Thoracic aorta (tissue), 2 donors: ENCODE measurements around the gene PANK4. TPM values are rescaled to one million over a fixed set of nuclear protein-coding genes. Genes with fewer than 3 reads are reported as not detected.
"Not testable (repeated sequence)": the region's sequence is repeated elsewhere in the genome, so short reads cannot be mapped to it uniquely, and the experiment has no call there.

Experiments
- ATAC-seq: fragments of 150-250 bp; one replicate; pipeline ENCODE4 v1.8.0; 2017; ENCODE audit warnings: low read depth; ENCODE audit not compliant: insufficient number of reproducible peaks, low FRiP score
- DNase-seq: peaks from one replicate; pipeline ENCODE4 v3.0.0-alpha.2; 2020; ENCODE audit warnings: low spot score
- H3K27ac ChIP-seq, 2 donors: fragments of 200-600 bp; sonication (generic); 1 replicate in 1 of 2; 2 replicates in 1 of 2; pipeline ENCODE4 v1.5.1; 2016; ENCODE audit warnings: mild to moderate bottlenecking in 2 of 2, moderate library complexity in 2 of 2
- H3K27me3 ChIP-seq: fragments of 200-600 bp; sonication (generic); replicated peaks from 2 replicates; pipeline ENCODE4 v1.6.0; 2016; ENCODE audit warnings: mild to moderate bottlenecking; ENCODE audit not compliant: insufficient read depth
- H3K36me3 ChIP-seq: fragments of 200-600 bp; sonication (generic); one replicate; pipeline ENCODE4 v1.5.1; 2016
- H3K4me1 ChIP-seq, 2 donors: fragments of 200-600 bp; sonication (generic); 1 replicate in 1 of 2; 2 replicates in 1 of 2; pipeline versions ENCODE4 v1.5.1 to v1.6.0; 2016; ENCODE audit warnings: low read depth in 2 of 2, mild to moderate bottlenecking in 1 of 2; ENCODE audit not compliant: control insufficient read depth in 1 of 2
- H3K4me3 ChIP-seq: fragments of 200-600 bp; sonication (generic); 2 replicates; pipeline ENCODE4 v1.5.1; 2016; ENCODE audit warnings: mild to moderate bottlenecking
- H3K9me3 ChIP-seq: fragments of 200-600 bp; sonication (generic); 2 replicates; pipeline ENCODE4 v1.5.1; 2016
- total RNA-seq, 2 donors: library from RNA; depleted of rRNA; stranded (reverse); fragments of >200 nt; gene quantifications; one replicate each; pipeline versions ENCODE4 v1.1.0 to v1.2.3, GENCODE V29; 2016
- TF ChIP-seq, protein P1 (sequence below): fragments of 200-600 bp; sonication (generic); IDR thresholded peaks from one replicate; pipeline ENCODE4 v1.5.1; 2019; ENCODE audit warnings: antibody characterized with exemption

Gene PANK4
- total RNA-seq, 2 donors from 2014 or later: 27.1 to 32.0 TPM

DNA sequence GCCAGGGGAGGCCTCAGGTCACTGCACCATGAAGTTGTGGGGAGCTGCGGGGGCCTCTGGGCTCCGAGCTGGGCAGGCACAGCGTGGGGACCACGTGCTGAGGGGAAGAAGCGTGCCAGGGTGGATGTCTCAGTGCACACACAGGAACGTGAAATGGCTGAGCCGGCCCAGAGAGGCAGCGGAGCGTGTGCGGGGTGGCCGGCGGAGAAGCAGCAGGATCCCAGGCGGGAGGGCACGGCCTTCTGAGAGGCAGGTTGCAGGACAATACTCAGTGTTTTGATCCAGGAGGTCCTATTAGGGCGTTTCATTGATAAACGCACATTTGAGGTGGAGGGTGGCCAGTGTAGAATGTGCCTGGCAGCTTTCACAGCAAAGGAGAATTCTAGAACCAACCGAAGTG is 42.7 kb upstream of the PANK4 start:
- TF ChIP-seq, protein P1, sequence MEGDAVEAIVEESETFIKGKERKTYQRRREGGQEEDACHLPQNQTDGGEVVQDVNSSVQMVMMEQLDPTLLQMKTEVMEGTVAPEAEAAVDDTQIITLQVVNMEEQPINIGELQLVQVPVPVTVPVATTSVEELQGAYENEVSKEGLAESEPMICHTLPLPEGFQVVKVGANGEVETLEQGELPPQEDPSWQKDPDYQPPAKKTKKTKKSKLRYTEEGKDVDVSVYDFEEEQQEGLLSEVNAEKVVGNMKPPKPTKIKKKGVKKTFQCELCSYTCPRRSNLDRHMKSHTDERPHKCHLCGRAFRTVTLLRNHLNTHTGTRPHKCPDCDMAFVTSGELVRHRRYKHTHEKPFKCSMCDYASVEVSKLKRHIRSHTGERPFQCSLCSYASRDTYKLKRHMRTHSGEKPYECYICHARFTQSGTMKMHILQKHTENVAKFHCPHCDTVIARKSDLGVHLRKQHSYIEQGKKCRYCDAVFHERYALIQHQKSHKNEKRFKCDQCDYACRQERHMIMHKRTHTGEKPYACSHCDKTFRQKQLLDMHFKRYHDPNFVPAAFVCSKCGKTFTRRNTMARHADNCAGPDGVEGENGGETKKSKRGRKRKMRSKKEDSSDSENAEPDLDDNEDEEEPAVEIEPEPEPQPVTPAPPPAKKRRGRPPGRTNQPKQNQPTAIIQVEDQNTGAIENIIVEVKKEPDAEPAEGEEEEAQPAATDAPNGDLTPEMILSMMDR: no peak
- H3K9me3 ChIP-seq: peaks cover 5% of the 10 kb centered on the region
- ATAC-seq: no peak
- no peaks in the 10 kb centered on the region for H3K4me1 ChIP-seq
- H3K4me3 ChIP-seq: no peak overlapping the region
- no peaks in the 10 kb centered on the region for H3K27me3 ChIP-seq
- no peak overlapping the region for H3K27ac ChIP-seq
- no peak for DNase-seq
- H3K36me3 ChIP-seq: no peaks in the 10 kb centered on the region

DNA sequence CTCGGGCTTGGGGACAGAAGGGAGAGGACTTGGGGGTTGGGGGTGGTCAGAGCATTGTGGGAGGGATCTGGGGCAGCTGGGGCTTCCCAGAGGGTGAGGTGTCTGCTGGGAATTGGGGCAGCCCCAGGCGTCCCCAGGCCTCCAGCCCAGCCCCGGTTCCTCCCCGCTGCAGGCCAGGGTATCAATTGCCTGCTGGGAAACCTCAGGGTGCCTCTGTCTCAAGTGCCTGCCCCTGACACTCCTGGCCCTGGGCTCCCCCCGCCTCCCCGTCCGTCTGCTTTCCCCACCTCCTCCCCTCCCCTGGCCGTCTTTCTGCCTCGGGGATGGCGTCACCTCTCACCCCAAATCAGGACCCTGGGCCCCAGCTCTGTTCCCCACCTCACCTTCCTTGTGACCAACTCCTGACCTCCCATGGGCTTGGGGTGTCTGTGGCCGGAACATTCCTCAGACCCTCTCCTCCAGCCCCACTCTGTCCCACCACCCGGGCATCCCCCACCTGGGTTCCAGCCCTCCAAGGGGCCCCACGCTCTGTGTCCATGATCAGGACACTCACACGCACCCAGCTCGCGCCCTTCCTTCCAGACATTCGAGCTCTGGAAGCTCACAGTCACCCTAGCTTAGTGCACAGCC is 41.9 kb upstream of the PANK4 start:
- not testable (repeated sequence) for H3K27me3 ChIP-seq

DNA sequence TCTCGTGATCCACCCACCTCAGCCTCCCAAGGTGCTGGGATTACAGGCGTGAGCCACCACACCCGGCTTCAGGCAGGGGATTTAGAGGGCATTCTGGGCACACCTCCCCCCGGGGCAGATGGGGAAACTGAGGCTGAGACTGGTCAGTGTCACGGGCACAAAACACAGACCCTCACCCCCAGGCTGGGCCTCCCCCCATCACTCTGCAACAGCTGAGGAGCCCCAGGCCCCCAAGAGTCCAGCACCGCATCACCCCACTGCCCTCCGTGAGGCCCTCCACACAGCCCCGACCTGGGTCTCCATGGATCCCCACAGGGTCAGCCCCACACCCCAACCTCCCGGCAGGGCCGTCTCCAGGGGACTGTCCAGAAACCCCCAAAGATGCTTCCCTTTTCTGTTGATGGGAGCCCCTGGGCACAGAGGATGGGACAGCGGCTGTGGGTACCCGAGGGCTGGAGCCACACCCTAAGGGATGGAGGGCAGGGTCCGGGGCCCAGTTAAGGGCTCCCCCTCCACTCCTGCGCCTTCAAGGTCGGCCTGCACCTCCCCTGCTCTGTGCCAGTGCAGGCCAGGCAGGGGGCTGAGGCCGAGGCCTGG is 40.8 kb upstream of the PANK4 start:
- DNase-seq (no peak), ATAC-seq (no peak)
- TF ChIP-seq, protein P1: no peak
- H3K4me3 ChIP-seq: no peak overlapping the region
- no peaks in the 10 kb centered on the region for H3K27me3 ChIP-seq
- no peaks in the 10 kb centered on the region for H3K9me3 ChIP-seq
- no peak overlapping the region for H3K27ac ChIP-seq
- H3K36me3 ChIP-seq: no peaks in the 10 kb centered on the region
- H3K4me1 ChIP-seq: no peaks in the 10 kb centered on the region

More for the DNA sequence above, 41.9 kb upstream of the PANK4 start:
- ATAC-seq, H3K36me3 ChIP-seq, H3K4me3 ChIP-seq, H3K4me1 ChIP-seq, DNase-seq, H3K27ac ChIP-seq, H3K9me3 ChIP-seq: not testable (repeated sequence)

DNA sequence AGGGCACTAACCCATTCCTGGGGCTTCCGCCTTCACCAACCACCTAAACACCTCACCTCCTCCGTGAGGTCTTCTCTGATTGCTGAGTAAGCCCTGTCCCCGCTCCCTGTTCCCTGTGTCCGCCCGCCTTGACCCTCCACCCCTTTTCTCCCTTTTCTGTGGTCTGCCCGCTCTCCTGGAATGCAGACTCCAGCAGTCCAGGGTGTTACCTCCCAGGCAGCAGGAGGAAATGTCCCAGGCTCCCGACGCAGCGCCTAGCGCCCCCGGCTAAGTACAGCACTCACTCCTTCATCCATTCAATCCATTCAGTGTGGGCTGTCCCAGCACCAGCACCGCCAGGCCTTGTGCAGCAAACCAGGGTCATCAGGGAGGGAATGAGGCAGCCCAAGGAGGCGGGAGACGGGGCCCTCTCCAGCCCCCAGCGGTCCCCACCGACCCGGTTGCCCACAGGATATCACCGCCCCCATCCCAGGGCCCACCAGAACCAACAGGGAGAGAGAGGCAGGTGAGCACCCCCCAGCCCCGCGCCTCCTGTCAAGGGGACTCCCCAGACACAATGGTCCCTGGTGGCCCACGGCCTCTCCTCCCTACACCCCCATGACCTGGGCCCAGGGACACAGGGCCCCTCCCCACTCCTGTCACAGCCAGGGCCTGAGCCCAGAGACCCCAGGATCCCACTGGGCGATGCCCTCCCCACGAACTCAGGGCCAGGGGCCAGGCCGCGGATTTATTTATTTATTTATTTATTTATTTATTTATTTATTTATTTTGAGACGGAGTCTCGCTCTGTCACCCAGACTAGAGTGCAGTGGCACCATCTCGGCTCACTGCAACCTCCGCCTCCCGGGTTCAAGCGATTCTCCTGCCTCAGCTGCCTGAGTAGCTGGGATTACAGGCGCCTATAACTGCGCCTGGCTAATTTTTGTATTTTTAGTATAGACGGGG is 40.0 kb upstream of the PANK4 start:
- no peaks in the 10 kb centered on the region for H3K36me3 ChIP-seq
- H3K27ac ChIP-seq: no peak overlapping the region
- H3K27me3 ChIP-seq: no peaks in the 10 kb centered on the region
- no peak overlapping the region for H3K4me3 ChIP-seq
- H3K9me3 ChIP-seq: no peaks in the 10 kb centered on the region
- DNase-seq (no peak), ATAC-seq (no peak)
- H3K4me1 ChIP-seq: no peaks in the 10 kb centered on the region
- TF ChIP-seq, protein P1: no peak

DNA sequence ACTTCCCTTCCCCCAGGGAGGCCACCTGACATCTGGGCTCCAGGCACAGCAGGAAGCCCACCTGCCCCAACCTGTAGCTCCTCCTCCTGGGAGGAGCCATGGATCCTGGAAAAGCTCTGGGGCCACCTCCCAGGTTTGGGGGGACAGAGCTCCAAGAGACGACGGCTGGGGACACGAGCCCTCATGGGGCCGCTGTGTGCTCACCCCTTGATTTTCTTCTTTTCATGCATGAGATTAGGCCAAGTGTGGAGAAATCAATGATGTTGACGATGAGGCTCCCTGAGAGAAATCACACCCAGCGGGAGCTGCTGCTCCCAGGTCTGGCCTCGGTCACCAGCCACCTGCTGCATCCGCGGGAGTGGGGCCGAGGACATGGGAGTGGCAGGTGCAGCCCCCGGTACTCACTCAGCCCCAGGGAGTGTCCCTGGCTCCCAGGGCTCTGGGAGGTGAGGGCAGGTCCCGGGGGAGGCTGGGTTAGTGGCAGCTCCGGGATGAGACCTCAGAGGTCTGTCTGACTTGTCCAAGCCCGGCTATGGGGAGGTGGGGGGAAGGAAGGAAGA is 38.5 kb upstream of the PANK4 start:
- H3K4me3 ChIP-seq: no peak overlapping the region
- ATAC-seq (no peak), DNase-seq (no peak)
- no peaks in the 10 kb centered on the region for H3K9me3 ChIP-seq
- no peak overlapping the region for H3K27ac ChIP-seq
- no peaks in the 10 kb centered on the region for H3K36me3 ChIP-seq
- TF ChIP-seq, protein P1: no peak
- H3K27me3 ChIP-seq: no peaks in the 10 kb centered on the region
- no peaks in the 10 kb centered on the region for H3K4me1 ChIP-seq
